Mammary epithelial cell (primary cell): ENCODE data around the gene CAPN13.

Experiments
- CTCF ChIP-seq, 2 donors: IDR thresholded peaks in 1 of 2; conservative IDR thresholded peaks in 1 of 2; 2 replicates each; pipeline ENCODE4 v1.5.1; 2011 to 2012; ENCODE audit warnings: inconsistent platforms in 2 of 2, low read length in 2 of 2, mild to moderate bottlenecking in 2 of 2, control low read depth in 1 of 2, low read depth in 1 of 2; ENCODE audit not compliant: insufficient read depth in 1 of 2; ENCODE audit errors: extremely low read depth in 1 of 2
- EZH2 ChIP-seq: IDR thresholded peaks from 2 replicates; pipeline ENCODE4 v1.6.1; 2012; ENCODE audit warnings: low read length, inconsistent platforms, borderline replicate concordance

GRCh38 chr2:30772021-30772705, 35.1 kb downstream of the CAPN13 start:
- TF ChIP-seq CTCF (conservative IDR thresholded peaks at IDR 0.05 in 1 of 2, IDR thresholded peaks at IDR 0.05 in 1 of 2; ENCODE audit: extremely low read depth in 1 of 2, insufficient read depth in 1 of 2, low read depth in 1 of 2, low read length in 2 of 2): no peak
- no peak for TF ChIP-seq EZH2
